ACHN (cell line): ENCODE measurements around the gene PRICKLE1.

Source experiments
- DNase-seq: peaks from one replicate; pipeline ENCODE4 v3.0.0-alpha.2; 2015
- in situ Hi-C: cut with HindIII; loops from 2 replicates; pipeline ENCODE4 v1.10.0; 2017; ENCODE audit warnings: low sequenced_read_pairs, low pct_ligation_motif_present, low pct_unique_long_range_greater_than_20kb

The PRICKLE1 gene

GRCh38 chr12:42475106-42475505 lies 114.4 kb downstream of the PRICKLE1 start:
- DNase-seq, result peak; percentile 24
- in situ Hi-C loops, result no loop called here

GRCh38 chr12:42474391-42474790 lies 115.2 kb downstream of the PRICKLE1 start:
- peak; percentile 64 for DNase-seq
- in situ Hi-C loops, result loop anchor here (25.0 kb wide), 1 partner anchor 813 kb away; no protein-coding TSS in a partner anchor

- no peak for DNase-seq
- in situ Hi-C loops, result loop anchor here (25.0 kb wide), 1 partner anchor 814 kb away; no protein-coding TSS in a partner anchor
These were observed 116.0 kb downstream of the PRICKLE1 start for GRCh38 chr12:42473561-42473960.

GRCh38 chr12:42473130-42473529 lies 116.4 kb downstream of the PRICKLE1 start:
- peak; percentile 60 for DNase-seq
- in situ Hi-C loops, result loop anchor here (25.0 kb wide), 1 partner anchor 814 kb away; no protein-coding TSS in a partner anchor

- no peak for DNase-seq
- in situ Hi-C loops, result loop anchor here (25.0 kb wide), 1 partner anchor 815 kb away; no protein-coding TSS in a partner anchor
These were observed 117.2 kb downstream of the PRICKLE1 start for GRCh38 chr12:42472376-42472775.

- in situ Hi-C loops, result loop anchor here (25.0 kb wide), 1 partner anchor 818 kb away; no protein-coding TSS in a partner anchor
- DNase-seq, result no peak
These were observed 120.0 kb downstream of the PRICKLE1 start for GRCh38 chr12:42469355-42470175.

- in situ Hi-C loops, result loop anchor here (25.0 kb wide), 1 partner anchor 818 kb away; no protein-coding TSS in a partner anchor
- no peak for DNase-seq
These were observed 120.6 kb downstream of the PRICKLE1 start for GRCh38 chr12:42468921-42469320.

GRCh38 chr12:42468341-42468821 lies 121.2 kb downstream of the PRICKLE1 start:
- in situ Hi-C loops, result loop anchor here (25.0 kb wide), 1 partner anchor 819 kb away; no protein-coding TSS in a partner anchor
- no peak for DNase-seq

- in situ Hi-C loops, result loop anchor here (25.0 kb wide), 1 partner anchor 824 kb away; no protein-coding TSS in a partner anchor
- no peak for DNase-seq
These were observed 125.9 kb downstream of the PRICKLE1 start for GRCh38 chr12:42463671-42464070.

GRCh38 chr12:42462486-42462885 lies 127.1 kb downstream of the PRICKLE1 start:
- DNase-seq, result no peak
- in situ Hi-C loops, result loop anchor here (25.0 kb wide), 1 partner anchor 825 kb away; no protein-coding TSS in a partner anchor

GRCh38 chr12:42459336-42459847 lies 130.2 kb downstream of the PRICKLE1 start:
- in situ Hi-C loops, result loop anchor here (25.0 kb wide), 1 partner anchor 828 kb away; no protein-coding TSS in a partner anchor
- DNase-seq, result no peak

GRCh38 chr12:42458575-42458974 lies 131.0 kb downstream of the PRICKLE1 start:
- in situ Hi-C loops, result loop anchor here (25.0 kb wide), 1 partner anchor 829 kb away; no protein-coding TSS in a partner anchor
- no peak for DNase-seq

- DNase-seq, result no peak
- in situ Hi-C loops, result loop anchor here (25.0 kb wide), 1 partner anchor 837 kb away; no protein-coding TSS in a partner anchor
These were observed 139.3 kb downstream of the PRICKLE1 start for GRCh38 chr12:42450248-42450647.

- DNase-seq, result no peak
These were observed 140.7 kb downstream of the PRICKLE1 start for GRCh38 chr12:42448841-42449240.

GRCh38 chr12:42447371-42447786 lies 142.2 kb downstream of the PRICKLE1 start:
- DNase-seq, result no peak

More at GRCh38 chr12:42448841-42449240, 140.7 kb downstream of the PRICKLE1 start:
- in situ Hi-C loops, result no loop called here

GRCh38 chr12:42446761-42447160 lies 142.8 kb downstream of the PRICKLE1 start:
- no peak for DNase-seq
- in situ Hi-C loops, result no loop called here

More at GRCh38 chr12:42447371-42447786, 142.2 kb downstream of the PRICKLE1 start:
- in situ Hi-C loops, result no loop called here

GRCh38 chr12:42445891-42446290 lies 143.7 kb downstream of the PRICKLE1 start:
- in situ Hi-C loops, result no loop called here
- DNase-seq, result no peak

- in situ Hi-C loops, result no loop called here
- DNase-seq, result no peak
These were observed 145.2 kb downstream of the PRICKLE1 start for GRCh38 chr12:42444192-42444943.
